Limb (tissue), 2 donors: ENCODE data around the gene ZNF334.
A peak's percentile ranks its signal among the peaks of the same experiment; 100 is the strongest.

ENCODE experiments used
- DNase-seq, 2 donors: peaks; one replicate each; pipeline ENCODE4 v3.0.0-alpha.2; 2016; ENCODE audit errors: extremely low spot score in 2 of 2

Gene ZNF334

GRCh38 chr20:46512943-46513844, at the start of gene ZNF334:
ZNF334 (minus strand) TSS chr20:46513559; CDS start chr20:46512102, 1,457 bp downstream.
- DNase-seq, result peak; percentile 86

- DNase-seq, result peak; percentile 83 to 86
Observed at GRCh38 chr20:46562373-46563169, 49.2 kb upstream of the ZNF334 start.

GRCh38 chr20:46562009-46562372, 48.6 kb upstream of the ZNF334 start:
- DNase-seq, result no peak

GRCh38 chr20:46559685-46560440, 46.5 kb upstream of the ZNF334 start:
- DNase-seq, result no peak

- no peak for DNase-seq
Observed at GRCh38 chr20:46559001-46559400, 45.6 kb upstream of the ZNF334 start.

GRCh38 chr20:46558511-46558959, 45.2 kb upstream of the ZNF334 start:
- DNase-seq, result no peak

- no peak for DNase-seq
Observed at GRCh38 chr20:46557231-46557956, 44.0 kb upstream of the ZNF334 start.

GRCh38 chr20:46555370-46555956, 42.1 kb upstream of the ZNF334 start:
- DNase-seq, result no peak

- DNase-seq, result no peak
Observed at GRCh38 chr20:46554828-46555227, 41.5 kb upstream of the ZNF334 start.

- no peak for DNase-seq
Observed at GRCh38 chr20:46553926-46554325, 40.6 kb upstream of the ZNF334 start.

- no peak for DNase-seq
Observed at GRCh38 chr20:46552460-46553420, 39.4 kb upstream of the ZNF334 start.

- no peak for DNase-seq
Observed at GRCh38 chr20:46551522-46552381, 38.4 kb upstream of the ZNF334 start.

GRCh38 chr20:46550461-46550860, 37.1 kb upstream of the ZNF334 start, which contains the start of gene OCSTAMP:
OCSTAMP (minus strand) TSS chr20:46550654; CDS start chr20:46550560, 94 bp downstream.
- no peak for DNase-seq

- DNase-seq, result no peak
Observed at GRCh38 chr20:46549188-46549972, 36.0 kb upstream of the ZNF334 start.

- no peak for DNase-seq
Observed at GRCh38 chr20:46548688-46549087, 35.3 kb upstream of the ZNF334 start.

GRCh38 chr20:46547995-46548394, 34.6 kb upstream of the ZNF334 start:
- DNase-seq, result no peak

- DNase-seq, result no peak
Observed at GRCh38 chr20:46546936-46547335, 33.6 kb upstream of the ZNF334 start.

GRCh38 chr20:46546298-46546697, 32.9 kb upstream of the ZNF334 start:
- no peak for DNase-seq
